ENCODE results near the gene SACM1L.

GRCh38 chr3:45792036-45792435 is 102.8 kb downstream of the SACM1L start:
- TF ChIP-seq, protein P1, sequence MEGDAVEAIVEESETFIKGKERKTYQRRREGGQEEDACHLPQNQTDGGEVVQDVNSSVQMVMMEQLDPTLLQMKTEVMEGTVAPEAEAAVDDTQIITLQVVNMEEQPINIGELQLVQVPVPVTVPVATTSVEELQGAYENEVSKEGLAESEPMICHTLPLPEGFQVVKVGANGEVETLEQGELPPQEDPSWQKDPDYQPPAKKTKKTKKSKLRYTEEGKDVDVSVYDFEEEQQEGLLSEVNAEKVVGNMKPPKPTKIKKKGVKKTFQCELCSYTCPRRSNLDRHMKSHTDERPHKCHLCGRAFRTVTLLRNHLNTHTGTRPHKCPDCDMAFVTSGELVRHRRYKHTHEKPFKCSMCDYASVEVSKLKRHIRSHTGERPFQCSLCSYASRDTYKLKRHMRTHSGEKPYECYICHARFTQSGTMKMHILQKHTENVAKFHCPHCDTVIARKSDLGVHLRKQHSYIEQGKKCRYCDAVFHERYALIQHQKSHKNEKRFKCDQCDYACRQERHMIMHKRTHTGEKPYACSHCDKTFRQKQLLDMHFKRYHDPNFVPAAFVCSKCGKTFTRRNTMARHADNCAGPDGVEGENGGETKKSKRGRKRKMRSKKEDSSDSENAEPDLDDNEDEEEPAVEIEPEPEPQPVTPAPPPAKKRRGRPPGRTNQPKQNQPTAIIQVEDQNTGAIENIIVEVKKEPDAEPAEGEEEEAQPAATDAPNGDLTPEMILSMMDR (IDR thresholded peaks at IDR 0.05; ENCODE audit: poor library complexity) = no peak
- TF ChIP-seq EZH2 (IDR thresholded peaks at IDR 0.05; ENCODE audit: borderline replicate concordance) = no peak
